ENCODE data around the gene ZYG11B.
"Not testable (repeated sequence)": the region's sequence is repeated elsewhere in the genome, so short reads cannot be mapped to it uniquely, and the experiment has no call there.

Gene ZYG11B

GRCh38 chr1:52684545-52684944 lies 41.7 kb upstream of the ZYG11B start:
- DNase-seq = no peak
- H2AFZ ChIP-seq (ENCODE audit: low read length) = no peak overlapping the region
- peaks cover 6% of the 10 kb centered on the region; the same call in 1 of the 2 replicates for H3K79me2 ChIP-seq (ENCODE audit: low read length)
- H3K9ac ChIP-seq (ENCODE audit: low read length) = no peak overlapping the region
- no peak overlapping the region for H3K4me2 ChIP-seq (ENCODE audit: low read depth, low read length)
- no peaks in the 10 kb centered on the region for H3K36me3 ChIP-seq (replicated peaks; ENCODE audit: insufficient read depth, low read length)
- H4K20me1 ChIP-seq (ENCODE audit: insufficient read depth, low read length) = no peaks in the 10 kb centered on the region
- H3K9me2 ChIP-seq (replicated peaks; ENCODE audit: insufficient read depth, low read length) = no peaks in the 10 kb centered on the region
- no peak overlapping the region for H3K4me3 ChIP-seq (ENCODE audit: low read length)
- H3F3A ChIP-seq (ENCODE audit: insufficient read depth, low read length) = no peaks in the 10 kb centered on the region
- no peaks in the 10 kb centered on the region for H3K9me3 ChIP-seq (replicated peaks; ENCODE audit: insufficient read depth, low read length)
- no peaks in the 10 kb centered on the region for H3K27me3 ChIP-seq (replicated peaks; ENCODE audit: insufficient read depth, low read length)
- TF ChIP-seq EZH2 (optimal IDR thresholded peaks at IDR 0.05; ENCODE audit: low read depth, low read length) (no peak), CTCF (IDR thresholded peaks at IDR 0.05; ENCODE audit: low read length) (no peak), EZH2phosphoT487 (IDR thresholded peaks at IDR 0.05; ENCODE audit: low read length) (no peak)
- peaks cover 3% of the 10 kb centered on the region; the same call in 1 of the 2 replicates for H3K4me1 ChIP-seq (ENCODE audit: low read length)
- no peak overlapping the region for H3K27ac ChIP-seq (ENCODE audit: low read length)

- not testable (repeated sequence) for H3K27me3 ChIP-seq (replicated peaks; ENCODE audit: insufficient read depth, low read length); H2AFZ ChIP-seq (ENCODE audit: low read length); H3K27ac ChIP-seq (ENCODE audit: low read length); H3K36me3 ChIP-seq (replicated peaks; ENCODE audit: insufficient read depth, low read length); H3K9me3 ChIP-seq (replicated peaks; ENCODE audit: insufficient read depth, low read length); H3K9me2 ChIP-seq (replicated peaks; ENCODE audit: insufficient read depth, low read length); H3K4me2 ChIP-seq (ENCODE audit: low read depth, low read length); H3K4me3 ChIP-seq (ENCODE audit: low read length); H3K4me1 ChIP-seq (ENCODE audit: low read length); H3K9ac ChIP-seq (ENCODE audit: low read length); H4K20me1 ChIP-seq (ENCODE audit: insufficient read depth, low read length); H3F3A ChIP-seq (ENCODE audit: insufficient read depth, low read length)
- H3K79me2 ChIP-seq (ENCODE audit: low read length) = peaks cover 10% of the 10 kb centered on the region
- peak; percentile 64 for TF ChIP-seq CTCF (IDR thresholded peaks at IDR 0.05; ENCODE audit: low read length)
- peak; percentile 73 for DNase-seq
These were observed 39.9 kb upstream of the ZYG11B start for GRCh38 chr1:52686261-52686751.

GRCh38 chr1:52686830-52687229 lies 39.4 kb upstream of the ZYG11B start:
- H3K36me3 ChIP-seq (replicated peaks; ENCODE audit: insufficient read depth, low read length) = peaks cover under 1% of the 10 kb centered on the region; the same call in 1 of the 2 replicates
- H4K20me1 ChIP-seq (ENCODE audit: insufficient read depth, low read length) = no peaks in the 10 kb centered on the region
- no peak overlapping the region for H3K9ac ChIP-seq (ENCODE audit: low read length)

More at GRCh38 chr1:52686830-52687229, 39.4 kb upstream of the ZYG11B start:
- Histone ChIP-seq H3F3A (ENCODE audit: insufficient read depth, low read length) (0 out of 2 replicates have a peak, but pooled peaks cover 4% of the 10 kb centered on the region), H3K9me2 (replicated peaks; ENCODE audit: insufficient read depth, low read length) (no peaks in the 10 kb centered on the region), H2AFZ (ENCODE audit: low read length) (no peak overlapping the region), H3K4me3 (ENCODE audit: low read length) (no peak overlapping the region), H3K9me3 (replicated peaks; ENCODE audit: insufficient read depth, low read length) (no peaks in the 10 kb centered on the region), H3K4me2 (ENCODE audit: low read depth, low read length) (no peak overlapping the region), H3K27ac (ENCODE audit: low read length) (no peak overlapping the region), H3K79me2 (ENCODE audit: low read length) (peaks cover 14% of the 10 kb centered on the region), H3K27me3 (replicated peaks; ENCODE audit: insufficient read depth, low read length) (no peaks in the 10 kb centered on the region), H3K4me1 (ENCODE audit: low read length) (peaks cover 3% of the 10 kb centered on the region; the same call in 1 of the 2 replicates)
- DNase-seq = no peak
- no peak for TF ChIP-seq CTCF (IDR thresholded peaks at IDR 0.05; ENCODE audit: low read length)
- no peak for TF ChIP-seq EZH2 (optimal IDR thresholded peaks at IDR 0.05; ENCODE audit: low read depth, low read length)
- TF ChIP-seq EZH2phosphoT487 (IDR thresholded peaks at IDR 0.05; ENCODE audit: low read length) = no peak
